ENCODE data around the gene STIMATE. TPM values are rescaled to one million over a fixed set of nuclear protein-coding genes. Genes with fewer than 3 reads are reported as not detected.

STIMATE gene
- total RNA-seq, 2 donors from 2014 or later, result 45.2 to 75.1 TPM

GRCh38 chr3:52917044-52917443 lies 19.7 kb upstream of the STIMATE start:
- DNase-seq (ENCODE audit: low spot score), result no peak
- TF ChIP-seq CTCF (IDR thresholded peaks at IDR 0.05), result no peak

GRCh38 chr3:52915294-52915693 lies 17.9 kb upstream of the STIMATE start:
- Histone ChIP-seq H3K36me3 (peaks cover 12% of the 10 kb centered on the region), H3K27me3 (replicated peaks; ENCODE audit: insufficient read depth) (no peaks in the 10 kb centered on the region), H3K4me3 (no peak overlapping the region), H3K27ac (peak overlapping the region in 1 of 2 donors; percentile 49), H3K4me1 (ENCODE audit: control insufficient read depth in 1 of 2, low read depth in 2 of 2) (peaks cover 0 to 4% of the 10 kb centered on the region in 2 donors), H3K9me3 (no peaks in the 10 kb centered on the region)
- no peak for ATAC-seq (ENCODE audit: insufficient number of reproducible peaks, low FRiP score, low read depth)
- no peak for TF ChIP-seq CTCF (IDR thresholded peaks at IDR 0.05)
- DNase-seq (ENCODE audit: low spot score), result no peak

More at GRCh38 chr3:52917044-52917443, 19.7 kb upstream of the STIMATE start:
- Histone ChIP-seq H3K27ac (no peak overlapping the region), H3K4me1 (ENCODE audit: control insufficient read depth in 1 of 2, low read depth in 2 of 2) (peaks cover 0 to 4% of the 10 kb centered on the region in 2 donors), H3K4me3 (no peak overlapping the region), H3K27me3 (replicated peaks; ENCODE audit: insufficient read depth) (no peaks in the 10 kb centered on the region), H3K36me3 (peaks cover 17% of the 10 kb centered on the region), H3K9me3 (no peaks in the 10 kb centered on the region)
- ATAC-seq (ENCODE audit: insufficient number of reproducible peaks, low FRiP score, low read depth), result no peak

GRCh38 chr3:52912885-52913731 lies 15.8 kb upstream of the STIMATE start:
- H3K4me3 ChIP-seq, result no peak overlapping the region
- H3K36me3 ChIP-seq, result peaks cover 2% of the 10 kb centered on the region
- H3K27me3 ChIP-seq (replicated peaks; ENCODE audit: insufficient read depth), result no peaks in the 10 kb centered on the region
- no peak for DNase-seq (ENCODE audit: low spot score)
- H3K4me1 ChIP-seq (ENCODE audit: control insufficient read depth in 1 of 2, low read depth in 2 of 2), result peaks cover 0 to 4% of the 10 kb centered on the region in 2 donors
- no peak for ATAC-seq (ENCODE audit: insufficient number of reproducible peaks, low FRiP score, low read depth)
- H3K27ac ChIP-seq, result no peak overlapping the region
- H3K9me3 ChIP-seq, result no peaks in the 10 kb centered on the region
- TF ChIP-seq CTCF (IDR thresholded peaks at IDR 0.05), result no peak

GRCh38 chr3:52910823-52911222 lies 13.5 kb upstream of the STIMATE start:
- Histone ChIP-seq H3K36me3 (peaks cover 6% of the 10 kb centered on the region), H3K27me3 (replicated peaks; ENCODE audit: insufficient read depth) (no peaks in the 10 kb centered on the region), H3K4me3 (no peak overlapping the region), H3K27ac (no peak overlapping the region), H3K9me3 (no peaks in the 10 kb centered on the region), H3K4me1 (ENCODE audit: control insufficient read depth in 1 of 2, low read depth in 2 of 2) (peaks cover 0 to 4% of the 10 kb centered on the region in 2 donors)
- DNase-seq (ENCODE audit: low spot score) (no peak), ATAC-seq (ENCODE audit: insufficient number of reproducible peaks, low FRiP score, low read depth) (no peak)
- no peak for TF ChIP-seq CTCF (IDR thresholded peaks at IDR 0.05)

- no peak for DNase-seq (ENCODE audit: low spot score)
- TF ChIP-seq CTCF (IDR thresholded peaks at IDR 0.05), result no peak
- no peak overlapping the region for H3K27ac ChIP-seq
- H3K4me3 ChIP-seq, result no peak overlapping the region
- H3K27me3 ChIP-seq (replicated peaks; ENCODE audit: insufficient read depth), result no peaks in the 10 kb centered on the region
- H3K4me1 ChIP-seq (ENCODE audit: control insufficient read depth in 1 of 2, low read depth in 2 of 2), result no peaks in the 10 kb centered on the region
- no peak for ATAC-seq (ENCODE audit: insufficient number of reproducible peaks, low FRiP score, low read depth)
- no peaks in the 10 kb centered on the region for H3K9me3 ChIP-seq
- H3K36me3 ChIP-seq, result peaks cover 12% of the 10 kb centered on the region
These were observed 10.1 kb upstream of the STIMATE start for GRCh38 chr3:52907497-52907896.

All from thoracic aorta (tissue), 2 donors.